CD14-positive monocyte (primary cell): Measurements from ENCODE around the gene CREB1. TPM values are rescaled to one million over a fixed set of nuclear protein-coding genes. Genes with fewer than 3 reads are reported as not detected.
"Not testable (repeated sequence)": the region's sequence is repeated elsewhere in the genome, so short reads cannot be mapped to it uniquely, and the experiment has no call there.

Source experiments
- DNase-seq, 3 donors: peaks; one replicate each; pipeline ENCODE4 v3.0.0-alpha.2; 2011 to 2022
- H2AFZ ChIP-seq: 2 replicates; pipeline ENCODE4 v1.6.0; 2012; ENCODE audit warnings: mild to moderate bottlenecking, low read depth, low read length, inconsistent platforms; ENCODE audit not compliant: insufficient read depth, poor library complexity, severe bottlenecking
- H3K27ac ChIP-seq, 2 donors: 1 replicate in 1 of 2; 2 replicates in 1 of 2; pipeline ENCODE4 v1.5.1; 2012 to 2013; ENCODE audit warnings: low read length in 2 of 2, control low read depth in 1 of 2, inconsistent platforms in 1 of 2, low read depth in 1 of 2, mild to moderate bottlenecking in 1 of 2
- H3K27me3 ChIP-seq, 2 donors: one replicate each; pipeline versions ENCODE4 v1.6.0 to v1.6.1; 2011 to 2013; ENCODE audit warnings: low read length in 2 of 2; ENCODE audit not compliant: control insufficient read depth in 2 of 2, insufficient read depth in 2 of 2
- H3K36me3 ChIP-seq, 2 donors: replicated peaks in 1 of 2; 1 replicate in 1 of 2; 2 replicates in 1 of 2; pipeline versions ENCODE4 v1.5.1 to v1.6.1; 2012 to 2013; ENCODE audit warnings: low read length in 2 of 2, control low read depth in 1 of 2, inconsistent platforms in 1 of 2, mild to moderate bottlenecking in 1 of 2; ENCODE audit not compliant: insufficient read depth in 2 of 2, control insufficient read depth in 1 of 2
- H3K4me1 ChIP-seq, 2 donors: 1 replicate in 1 of 2; 2 replicates in 1 of 2; pipeline versions ENCODE4 v1.5.1 to v1.6.1; 2012 to 2013; ENCODE audit warnings: low read length in 2 of 2, control low read depth in 1 of 2, inconsistent platforms in 1 of 2, mild to moderate bottlenecking in 1 of 2, moderate library complexity in 1 of 2; ENCODE audit not compliant: insufficient read depth in 2 of 2, control insufficient read depth in 1 of 2
- H3K4me2 ChIP-seq: replicated peaks from 2 replicates; pipeline ENCODE3; 2012; ENCODE audit warnings: low read length, moderate library complexity, mild to moderate bottlenecking; ENCODE audit not compliant: poor library complexity, severe bottlenecking; ENCODE audit errors: extremely low read depth
- H3K4me3 ChIP-seq, 3 experiments: fragments of 200-600 bp in 1 of 3; sonication (generic) in 1 of 3; replicated peaks in 1 of 3; 1 replicate in 2 of 3; 2 replicates in 1 of 3; pipeline ENCODE4 v1.5.1; 2011 to 2013; ENCODE audit warnings: low read length in 3 of 3, mild to moderate bottlenecking in 3 of 3, control low read depth in 2 of 3, low read depth in 2 of 3, inconsistent platforms in 1 of 3, moderate library complexity in 1 of 3
- H3K79me2 ChIP-seq: 2 replicates; pipeline ENCODE4 v1.6.0; 2012; ENCODE audit warnings: mild to moderate bottlenecking, control low read depth, inconsistent platforms, low read length, moderate library complexity; ENCODE audit not compliant: insufficient read depth
- H3K9ac ChIP-seq: 2 replicates; pipeline ENCODE4 v1.6.0; 2017; ENCODE audit warnings: low read length, mild to moderate bottlenecking; ENCODE audit not compliant: insufficient read depth, poor library complexity, severe bottlenecking
- H3K9me3 ChIP-seq, 2 donors: replicated peaks in 1 of 2; 1 replicate in 1 of 2; 2 replicates in 1 of 2; pipeline versions ENCODE4 v1.5.1 to v1.6.1; 2012 to 2013; ENCODE audit warnings: low read length in 2 of 2, control low read depth in 1 of 2; ENCODE audit not compliant: control insufficient read depth in 1 of 2, insufficient read depth in 1 of 2
- H4K20me1 ChIP-seq: 2 replicates; pipeline ENCODE4 v1.6.0; 2012; ENCODE audit warnings: mild to moderate bottlenecking, low read length, control low read depth, moderate library complexity; ENCODE audit not compliant: insufficient read depth
- H3K27ac Mint-ChIP-seq, 7 donors: one replicate each; pipeline ENCODE4 v1.8.0; 2020; ENCODE audit warnings: mild to moderate bottlenecking in 7 of 7, mixed read lengths in 7 of 7, moderate library complexity in 6 of 7, inconsistent platforms in 2 of 7
- H3K27me3 Mint-ChIP-seq, 3 donors: one replicate each; pipeline ENCODE4 v1.8.0; 2021 to 2022; ENCODE audit warnings: low read depth in 3 of 3, mild to moderate bottlenecking in 3 of 3, mixed read lengths in 3 of 3, moderate library complexity in 3 of 3, inconsistent platforms in 1 of 3
- H3K36me3 Mint-ChIP-seq, 2 donors: one replicate each; pipeline ENCODE4 v1.8.0; 2020; ENCODE audit warnings: mixed read lengths in 2 of 2, inconsistent platforms in 1 of 2, mild to moderate bottlenecking in 1 of 2
- H3K4me1 Mint-ChIP-seq: one replicate; pipeline ENCODE4 v1.8.0; 2020; ENCODE audit warnings: mild to moderate bottlenecking, mixed read lengths
- H3K4me3 Mint-ChIP-seq, 2 donors: one replicate each; pipeline ENCODE4 v1.8.0; 2020; ENCODE audit warnings: mild to moderate bottlenecking in 2 of 2, mixed read lengths in 2 of 2, moderate library complexity in 1 of 2
- H3K9me3 Mint-ChIP-seq, 7 donors: one replicate each; pipeline ENCODE4 v1.8.0; 2020 to 2022; ENCODE audit warnings: mixed read lengths in 7 of 7, mild to moderate bottlenecking in 6 of 7, moderate library complexity in 6 of 7, inconsistent platforms in 2 of 7
- CTCF ChIP-seq: fragments of 200-600 bp; IDR thresholded peaks from one replicate; pipeline ENCODE4 v1.8.0; 2022; ENCODE audit warnings: antibody characterized with exemption, mild to moderate bottlenecking
- WGBS: methylation state at CpG from one replicate; pipeline ENCODE4 v1.1.5; 2013; ENCODE audit warnings: missing lambda C conversion rate; ENCODE audit not compliant: insufficient coverage; 5-methylcytosine and 5-hydroxymethylcytosine counted together
- intact Hi-C, 2 donors: fragments of 100-400 bp; cut with micrococcal nuclease; formaldehyde crosslinking; loops; one replicate each; pipeline versions ENCODE4 v1.15.0 to v1.15.1; 2023
- polyA plus RNA-seq, 3 donors: library from polyadenylated mRNA; depleted of rRNA in 1 of 3; unstranded in 2 of 3; stranded (reverse) in 1 of 3; fragments of 300-500 nt in 2 of 3; fragments of >200 nt in 1 of 3; fragmentation: Illumina TruSeq in 2 of 3; gene quantifications; 1 replicate in 2 of 3; 2 replicates in 1 of 3; pipeline ENCODE4 v1.2.3, GENCODE V29; 2012 to 2021

The CREB1 gene
- polyA plus RNA-seq, 3 donors = 43.3 to 60.5 (median 55.2) TPM

- Histone ChIP-seq H4K20me1 (no peaks in the 10 kb centered on the region), H3K36me3 (no peaks in the 10 kb centered on the region), H3K4me1 (no peaks in the 10 kb centered on the region), H3K9ac (no peak overlapping the region), H3K4me2 (no peak overlapping the region), H2AFZ (no peak overlapping the region), H3K79me2 (no peaks in the 10 kb centered on the region), H3K9me3 (peaks cover 19 to 23% of the 10 kb centered on the region in 2 donors), H3K27ac (no peak overlapping the region), H3K4me3 (no peak overlapping the region), H3K27me3 (no peaks in the 10 kb centered on the region)
- no peak for TF ChIP-seq CTCF
- Mint-ChIP-seq H3K9me3 (peaks cover 9 to 23% (median 19%) of the 10 kb centered on the region in 7 donors), H3K4me1 (no peaks in the 10 kb centered on the region), H3K4me3 (no peak overlapping the region), H3K27ac (no peak overlapping the region), H3K36me3 (peaks cover 0 to 2% of the 10 kb centered on the region in 2 donors), H3K27me3 (peaks cover 0 to 1% (median 1%) of the 10 kb centered on the region in 3 donors)
- WGBS = no CpG with 5 or more reads among the region's 1 CpG
- no peak for DNase-seq
- intact Hi-C loops = no loop called here
Observed at GRCh38 chr2:207643892-207644291, 114.1 kb downstream of the CREB1 start.

- H3K27me3 ChIP-seq, H3K4me1 Mint-ChIP-seq, H2AFZ ChIP-seq, H3K27me3 Mint-ChIP-seq, H3K27ac ChIP-seq, H3K9me3 ChIP-seq, H3K36me3 ChIP-seq, H3K36me3 Mint-ChIP-seq, H4K20me1 ChIP-seq, H3K4me2 ChIP-seq, H3K9ac ChIP-seq, DNase-seq, intact Hi-C loops, H3K4me3 ChIP-seq, H3K27ac Mint-ChIP-seq, H3K4me3 Mint-ChIP-seq, H3K4me1 ChIP-seq, H3K79me2 ChIP-seq: not testable (repeated sequence)
- 96% methylated on average over 4 of the region's 7 CpGs for WGBS
- H3K9me3 Mint-ChIP-seq = peaks cover 0 to 10% (median 2%) of the 10 kb centered on the region in 7 donors
Observed at GRCh38 chr2:207646582-207646981, 116.8 kb downstream of the CREB1 start.

Other genes starting within 250 kb of the CREB1 start
- gene METTL21A, start 95.4 kb downstream of the CREB1 start, polyA plus RNA-seq = 10 to 100 TPM; 13.5 to 47.0 (median 44.7) TPM
- gene CCNYL1, start 181.7 kb downstream of the CREB1 start, polyA plus RNA-seq = 10 to 100 TPM in 1 of 3 donors, 1 to 10 TPM in 2; 4.1 to 10.6 (median 4.6) TPM
- under 1 TPM; 0.32 to 0.55 (median 0.48) TPM for gene FZD5, start 239.9 kb downstream of the CREB1 start, polyA plus RNA-seq